H1 (cell line): ENCODE data around the gene PRR5L. TPM values are rescaled to one million over a fixed set of nuclear protein-coding genes. Genes with fewer than 3 reads are reported as not detected.

Experiments
- CTCF ChIA-PET: fragments of 300-600 bp; sonication (Branson Sonifier 250); formaldehyde crosslinking; loops from one replicate; lab custom pipeline; 2021; ENCODE audit not compliant: partially characterized antibody; lab: Charles Lee
- POLR2A ChIA-PET: fragments of 300-600 bp; sonication (Branson Sonifier 250); formaldehyde crosslinking; loops from one replicate; lab custom pipeline; 2021; ENCODE audit warnings: inconsistent platforms; ENCODE audit not compliant: partially characterized antibody; lab: Charles Lee
- DNase-seq, 2 experiments: peaks; one replicate each; pipeline versions ENCODE4 v3.0.0 to v3.0.0-alpha.2; 2010 to 2022; ENCODE audit warnings: low spot score in 2 of 2, low read depth in 1 of 2, mixed read lengths in 1 of 2
- FAIRE-seq: peaks from 2 replicates; lab custom pipeline; 2011; peaks lifted over from hg19 to GRCh38; lab: Jason Lieb, UNC
- H2AFZ ChIP-seq: 2 replicates; pipeline ENCODE4 v1.8.1; 2012; ENCODE audit warnings: low read length, inconsistent platforms
- H2AK5ac ChIP-seq: 2 replicates; pipeline ENCODE4 v1.6.1; 2013; ENCODE audit warnings: low read depth, low read length
- H2BK120ac ChIP-seq: replicated peaks from 2 replicates; pipeline ENCODE3; 2013; ENCODE audit warnings: low read depth, low read length, inconsistent platforms
- H2BK12ac ChIP-seq: 2 replicates; pipeline ENCODE4 v1.6.1; 2013; ENCODE audit warnings: low read depth, low read length
- H2BK15ac ChIP-seq: 2 replicates; pipeline ENCODE4 v1.6.1; 2013; ENCODE audit warnings: low read length
- H2BK20ac ChIP-seq: 2 replicates; pipeline ENCODE4 v1.6.1; 2013; ENCODE audit warnings: low read length
- H2BK5ac ChIP-seq: 2 replicates; pipeline ENCODE4 v1.6.1; 2013; ENCODE audit warnings: low read depth, low read length
- H3K14ac ChIP-seq: 2 replicates; pipeline ENCODE4 v1.6.1; 2013; ENCODE audit warnings: inconsistent platforms; ENCODE audit not compliant: insufficient read length
- H3K18ac ChIP-seq: 2 replicates; pipeline ENCODE4 v1.6.1; 2013; ENCODE audit warnings: low read length; ENCODE audit errors: extremely low read depth
- H3K23ac ChIP-seq: 2 replicates; pipeline ENCODE4 v1.6.1; 2013; ENCODE audit warnings: inconsistent platforms; ENCODE audit not compliant: insufficient read length
- H3K23me2 ChIP-seq: 2 replicates; pipeline ENCODE4 v1.6.1; 2013; ENCODE audit warnings: low read depth, low read length
- H3K27ac ChIP-seq: 2 replicates; pipeline ENCODE4 v1.6.1; 2011; ENCODE audit warnings: low read depth, low read length, inconsistent platforms
- H3K27me3 ChIP-seq, 4 experiments: replicated peaks in 1 of 4; 1 replicate in 1 of 4; 2 replicates in 3 of 4; pipeline versions ENCODE4 v1.6.1 to v1.8.1; 2011 to 2013; ENCODE audit warnings: low read length in 3 of 4, mild to moderate bottlenecking in 3 of 4, inconsistent platforms in 2 of 4, mixed read lengths in 2 of 4, moderate library complexity in 1 of 4; ENCODE audit not compliant: control insufficient read depth in 3 of 4, insufficient read depth in 3 of 4; ENCODE audit errors: extremely low read depth in 1 of 4
- H3K36me3 ChIP-seq, 4 experiments: 2 replicates each; pipeline versions ENCODE4 v1.6.1 to v1.8.1; 2011 to 2013; ENCODE audit warnings: mild to moderate bottlenecking in 4 of 4, low read length in 3 of 4, moderate library complexity in 2 of 4, control low read depth in 1 of 4, inconsistent platforms in 1 of 4; ENCODE audit not compliant: insufficient read depth in 4 of 4, control insufficient read depth in 2 of 4
- H3K4ac ChIP-seq: replicated peaks from 2 replicates; pipeline ENCODE3; 2013; ENCODE audit warnings: low read length, low read depth, mixed read lengths, inconsistent platforms; ENCODE audit not compliant: insufficient read length
- H3K4me1 ChIP-seq, 4 experiments: replicated peaks in 1 of 4; 1 replicate in 1 of 4; 2 replicates in 3 of 4; pipeline versions ENCODE4 v1.6.1 to v1.8.1; 2011 to 2013; ENCODE audit warnings: low read length in 3 of 4, inconsistent platforms in 2 of 4, mixed read lengths in 1 of 4; ENCODE audit not compliant: insufficient read depth in 4 of 4, control insufficient read depth in 3 of 4
- H3K4me2 ChIP-seq, 2 experiments: 2 replicates each; pipeline versions ENCODE4 v1.6.1 to v1.8.1; 2011 to 2013; ENCODE audit warnings: low read depth in 2 of 2, low read length in 2 of 2, control low read depth in 1 of 2, inconsistent platforms in 1 of 2, mild to moderate bottlenecking in 1 of 2; ENCODE audit not compliant: insufficient read depth in 1 of 2
- H3K4me3 ChIP-seq, 4 experiments: fragments of 200-600, 300-600 bp in 1 of 4; sonication (generic), shearing (Covaris generic), sonication (Bioruptor Twin) in 1 of 4; 2 replicates each; pipeline versions ENCODE4 v1.5.1 to v1.8.1; 2011 to 2016; ENCODE audit warnings: low read length in 4 of 4, low read depth in 3 of 4, control low read depth in 2 of 4, inconsistent platforms in 2 of 4, mild to moderate bottlenecking in 2 of 4, mixed read lengths in 1 of 4, moderate library complexity in 1 of 4; ENCODE audit not compliant: insufficient read depth in 2 of 4; ENCODE audit errors: extremely low read depth in 1 of 4
- H3K56ac ChIP-seq: replicated peaks from 2 replicates; pipeline ENCODE3; 2013; ENCODE audit warnings: low read depth, mild to moderate bottlenecking, mixed read lengths, low read length, inconsistent platforms; ENCODE audit not compliant: insufficient read length
- H3K79me1 ChIP-seq: 2 replicates; pipeline ENCODE4 v1.6.1; 2013; ENCODE audit warnings: low read depth, low read length, control low read depth
- H3K79me2 ChIP-seq, 2 experiments: 2 replicates each; pipeline versions ENCODE4 v1.6.1 to v1.8.1; 2012 to 2013; ENCODE audit warnings: low read length in 2 of 2, mild to moderate bottlenecking in 2 of 2, inconsistent platforms in 1 of 2; ENCODE audit not compliant: insufficient read depth in 2 of 2, control insufficient read depth in 1 of 2
- H3K9ac ChIP-seq, 4 experiments: replicated peaks in 1 of 4; 1 replicate in 1 of 4; 2 replicates in 3 of 4; pipeline versions ENCODE4 v1.6.1 to v1.8.1; 2011 to 2013; ENCODE audit warnings: low read depth in 3 of 4, low read length in 3 of 4, control low read depth in 2 of 4, mild to moderate bottlenecking in 2 of 4, moderate library complexity in 2 of 4, inconsistent platforms in 1 of 4; ENCODE audit errors: extremely low read depth in 1 of 4
- H3K9me3 ChIP-seq, 2 experiments: 2 replicates each; pipeline versions ENCODE4 v1.6.1 to v1.8.1; 2012 to 2013; ENCODE audit warnings: mild to moderate bottlenecking in 2 of 2, moderate library complexity in 2 of 2, control low read depth in 1 of 2, inconsistent platforms in 1 of 2, low read depth in 1 of 2, low read length in 1 of 2, mixed read lengths in 1 of 2; ENCODE audit not compliant: insufficient read depth in 2 of 2
- H4K20me1 ChIP-seq, 2 experiments: replicated peaks in 1 of 2; 2 replicates each; pipeline versions ENCODE3 to v1.8.1; 2011 to 2013; ENCODE audit warnings: inconsistent platforms in 2 of 2, low read length in 2 of 2, mild to moderate bottlenecking in 1 of 2; ENCODE audit not compliant: insufficient read depth in 2 of 2, control insufficient read depth in 1 of 2
- H4K5ac ChIP-seq: 2 replicates; pipeline ENCODE4 v1.6.1; 2013; ENCODE audit warnings: low read length, low read depth, mixed read lengths, inconsistent platforms; ENCODE audit not compliant: insufficient read length
- H4K8ac ChIP-seq: 2 replicates; pipeline ENCODE4 v1.8.0; 2013; ENCODE audit warnings: mild to moderate bottlenecking, moderate library complexity, low read length, inconsistent platforms; ENCODE audit not compliant: insufficient read depth; ENCODE audit errors: extremely low read depth
- H4K91ac ChIP-seq: replicated peaks from 2 replicates; pipeline ENCODE3; 2013; ENCODE audit warnings: low read length, mixed read lengths, inconsistent platforms; ENCODE audit not compliant: insufficient read length
- KDM1A ChIP-seq: fragments of 200-600, 300-600 bp; sonication (generic); IDR thresholded peaks from 2 replicates; pipeline ENCODE4 v1.7.1; 2016; ENCODE audit warnings: mild to moderate bottlenecking, low read length, borderline replicate concordance
- SAP30 ChIP-seq: fragments of 300-600 bp; sonication (generic); IDR thresholded peaks from 2 replicates; pipeline ENCODE4 v1.7.1; 2012; ENCODE audit warnings: low read length, moderate library complexity, mild to moderate bottlenecking, inconsistent platforms; ENCODE audit not compliant: insufficient read depth, insufficient replicate concordance
- SIRT6 ChIP-seq: IDR thresholded peaks from one replicate; pipeline ENCODE4 v1.7.1; 2012; ENCODE audit warnings: low read length, inconsistent platforms
- TAF1 ChIP-seq: IDR thresholded peaks from 2 replicates; pipeline ENCODE4 v1.6.1; 2011; ENCODE audit warnings: mild to moderate bottlenecking, low read depth, low read length
- WGBS, 2 experiments: shearing (Covaris generic) in 1 of 2; methylation state at CpG; one replicate each; pipeline versions ENCODE4 v1.1.6 to v1.1.7; 2013 to 2015; ENCODE audit warnings: low lambda C conversion rate in 2 of 2, mixed read lengths in 2 of 2, inconsistent platforms in 1 of 2, low coverage in 1 of 2, missing lambda C conversion rate in 1 of 2; ENCODE audit not compliant: insufficient replicate concordance in 2 of 2, insufficient coverage in 1 of 2, insufficient read length in 1 of 2; ENCODE audit errors: extremely low coverage in 1 of 2, missing lambda C conversion rate in 1 of 2; 5-methylcytosine and 5-hydroxymethylcytosine counted together
- polyA plus RNA-seq, 7 experiments: library from polyadenylated mRNA; depleted of rRNA in 3 of 7; stranded (reverse) in 5 of 7; unstranded in 2 of 7; fragments of >200 nt in 5 of 7; fragments of 200-250 nt in 2 of 7; gene quantifications; 1 replicate in 5 of 7; 2 replicates in 1 of 7; 4 replicates in 1 of 7; pipeline versions ENCODE4 v1.2.1 to v1.2.3, GENCODE V29; 2011 to 2013; ENCODE audit warnings: missing spikeins in 2 of 7, mixed read lengths in 2 of 7
- total RNA-seq: library from RNA; stranded (reverse); fragmentation: NEBNext Ultra II Directional; extraction: Animal tissue kit (Norgen Biotek cat#: 25700); gene quantifications from 2 replicates; pipeline ENCODE4 v1.2.1, GENCODE V29; 2021

Gene PRR5L
- total and polyA plus RNA-seq, 2 of the 8 experiments (the other 6 are each of a cell fraction or from before 2014, with no cell fraction given): 6.6 to 10.1 TPM

- FAIRE-seq: no peak
- POLR2A ChIA-PET: no interaction called here
- 88% methylated on average over 8 of the region's 8 CpGs; no CpG with 5 or more reads in 1 of the 2 experiments for WGBS, 2 experiments
- TF ChIP-seq SIRT6: no peak
- no peak for TF ChIP-seq SAP30
- no peak for TF ChIP-seq KDM1A
- TF ChIP-seq TAF1: no peak
Measured at GRCh38 chr11:36268337-36268985, 27.6 kb upstream of the PRR5L start.

More at GRCh38 chr11:36268337-36268985, 27.6 kb upstream of the PRR5L start:
- no peak overlapping the region for H3K56ac ChIP-seq
- H2BK120ac ChIP-seq: no peak overlapping the region
- no peak overlapping the region for H2AK5ac ChIP-seq
- no peak overlapping the region for H4K5ac ChIP-seq
- no peak overlapping the region for H3K9ac ChIP-seq
- no peaks in the 10 kb centered on the region for H4K20me1 ChIP-seq
- no peak overlapping the region for H4K91ac ChIP-seq
- no peak overlapping the region for H2BK5ac ChIP-seq
- no peaks in the 10 kb centered on the region; a peak in 1 of 8 replicates for H3K36me3 ChIP-seq
- no peak overlapping the region for H4K8ac ChIP-seq
- no peak overlapping the region for H2BK15ac ChIP-seq
- no peak overlapping the region for H3K4me3 ChIP-seq
- H3K18ac ChIP-seq: no peak overlapping the region
- no peak for DNase-seq
- H3K4me1 ChIP-seq: no peaks in the 10 kb centered on the region
- no peak overlapping the region for H3K4me2 ChIP-seq
- H3K79me2 ChIP-seq: no peaks in the 10 kb centered on the region
- 0 out of 7 replicates have a peak, but pooled peaks cover 0 to 2% (median 0%) of the 10 kb centered on the region in 4 experiments for H3K27me3 ChIP-seq
- no peak overlapping the region for H3K14ac ChIP-seq
- no peak overlapping the region for H3K4ac ChIP-seq
- no peak overlapping the region for H3K27ac ChIP-seq
- no peak overlapping the region for H3K23ac ChIP-seq
- H3K79me1 ChIP-seq: no peaks in the 10 kb centered on the region
- no peaks in the 10 kb centered on the region for H3K23me2 ChIP-seq
- H2BK20ac ChIP-seq: no peak overlapping the region
- H3K9me3 ChIP-seq: no peaks in the 10 kb centered on the region
- no peak overlapping the region for H2BK12ac ChIP-seq
- CTCF ChIA-PET: interaction anchor here (0.6 to 6.5 kb wide), 13 partner anchors 7 to 781 kb away, joined by 3 to 53 read pairs (median 4); no protein-coding TSS in a partner anchor
- no peak overlapping the region for H2AFZ ChIP-seq
